SU-DHL-6 (cell line): ENCODE data around the gene HS3ST6.
A peak's percentile ranks its signal among the peaks of the same experiment; 100 is the strongest.
"Not testable (repeated sequence)": the region's sequence is repeated elsewhere in the genome, so short reads cannot be mapped to it uniquely, and the experiment has no call there.

Experiments
- H2AFZ ChIP-seq: fragments of 200-600 bp; sonication (generic); 2 replicates; pipeline ENCODE4 v1.6.1; 2014; ENCODE audit warnings: low read depth, mild to moderate bottlenecking, moderate library complexity, mixed read lengths, antibody characterized with exemption, low read length; ENCODE audit not compliant: severe bottlenecking
- H3F3A ChIP-seq: fragments of 200-600 bp; shearing (Covaris generic); 2 replicates; pipeline ENCODE4 v1.6.0; 2016; ENCODE audit warnings: antibody characterized with exemption, mild to moderate bottlenecking; ENCODE audit not compliant: insufficient read depth
- H3K27ac ChIP-seq: fragments of 200-600 bp; sonication (generic); 2 replicates; pipeline ENCODE4 v1.5.1; 2016; ENCODE audit warnings: low read depth, mild to moderate bottlenecking, low read length, moderate library complexity, mixed read lengths
- H3K27me3 ChIP-seq: fragments of 200-600 bp; sonication (generic), shearing (Covaris generic); 2 replicates; pipeline ENCODE4 v1.6.0; 2014; ENCODE audit warnings: mild to moderate bottlenecking, low read length
- H3K36me3 ChIP-seq: fragments of 200-600 bp; sonication (generic); 2 replicates; pipeline ENCODE4 v1.6.1; 2014; ENCODE audit warnings: mild to moderate bottlenecking, low read length, mixed read lengths
- H3K4me2 ChIP-seq: fragments of 300-600, 200-600 bp; shearing (Covaris generic), sonication (generic); 2 replicates; pipeline ENCODE4 v1.6.0; 2014; ENCODE audit warnings: low read length, low read depth, mild to moderate bottlenecking; ENCODE audit not compliant: poor library complexity, severe bottlenecking
- H3K4me3 ChIP-seq: fragments of 200-600 bp; sonication (generic); 2 replicates; pipeline ENCODE4 v1.5.1; 2014; ENCODE audit warnings: antibody characterized with exemption, low read length, mild to moderate bottlenecking, mixed read lengths; ENCODE audit not compliant: insufficient read depth, poor library complexity, severe bottlenecking
- H3K79me2 ChIP-seq: fragments of 200-600 bp; sonication (generic); 2 replicates; pipeline ENCODE4 v1.6.1; 2014; ENCODE audit warnings: mild to moderate bottlenecking, low read length, moderate library complexity; ENCODE audit not compliant: insufficient read depth
- H3K9ac ChIP-seq: fragments of 200-600 bp; sonication (generic); 2 replicates; pipeline ENCODE4 v1.7.0; 2014; ENCODE audit warnings: mild to moderate bottlenecking, low read length
- H3K9me2 ChIP-seq: fragments of 200-600 bp; sonication (generic); replicated peaks from 2 replicates; pipeline ENCODE4 v1.6.1; 2014; ENCODE audit warnings: low read length; ENCODE audit not compliant: insufficient read depth
- H3K9me3 ChIP-seq: fragments of 200-600 bp; sonication (generic); 2 replicates; pipeline ENCODE4 v1.6.1; 2014; ENCODE audit warnings: low read length, mixed read lengths; ENCODE audit not compliant: insufficient read depth
- H4K20me1 ChIP-seq: fragments of 200-600 bp; sonication (generic); 2 replicates; pipeline ENCODE4 v1.6.1; 2014; ENCODE audit warnings: low read depth, mild to moderate bottlenecking, antibody characterized with exemption, low read length, moderate library complexity, mixed read lengths
- CTCF ChIP-seq: fragments of 200-600 bp; sonication (generic); IDR thresholded peaks from one replicate; pipeline ENCODE4 v1.5.1; 2017; ENCODE audit warnings: antibody characterized with exemption, mild to moderate bottlenecking, low read length, moderate library complexity; ENCODE audit not compliant: insufficient read depth, poor library complexity, severe bottlenecking
- EZH2phosphoT487 ChIP-seq: fragments of 200-600 bp; sonication (generic), shearing (Covaris generic); conservative IDR thresholded peaks from 2 replicates; pipeline ENCODE4 v1.6.1; 2018; ENCODE audit warnings: mild to moderate bottlenecking, antibody characterized with exemption, low read length, moderate library complexity, mixed read lengths

HS3ST6 gene

GRCh38 chr16:1964506-1965395 lies 46.5 kb upstream of the HS3ST6 start, which contains the start of gene RPS2:
RPS2 (minus strand) TSS chr16:1964826; CDS start chr16:1964625, 201 bp downstream.
- no peak for TF ChIP-seq EZH2phosphoT487
- TF ChIP-seq CTCF: no peak
- Histone ChIP-seq H3F3A (peaks cover 43% of the 10 kb centered on the region), H3K4me3 (peak within 1 kb of the TSS; percentile 75), H3K4me2 (peak within 1 kb of the TSS; percentile 78), H3K27ac (peak within 1 kb of the TSS; percentile 88), H3K27me3 (no peaks in the 10 kb centered on the region), H3K79me2 (peaks cover 36% of the 10 kb centered on the region), H3K9me3 (no peaks in the 10 kb centered on the region), H3K9ac (peak within 1 kb of the TSS; percentile 98), H2AFZ (peak within 1 kb of the TSS; percentile 13), H3K9me2 (no peaks in the 10 kb centered on the region), H3K36me3 (peaks cover 15% of the 10 kb centered on the region), H4K20me1 (no peaks in the 10 kb centered on the region)

- peaks cover 15% of the 10 kb centered on the region for H3K36me3 ChIP-seq
- peak overlapping the region; percentile 78 for H3K4me2 ChIP-seq
- H3K9me3 ChIP-seq: no peaks in the 10 kb centered on the region
- no peaks in the 10 kb centered on the region for H3K27me3 ChIP-seq
- H3F3A ChIP-seq: peaks cover 43% of the 10 kb centered on the region
- TF ChIP-seq CTCF (no peak), EZH2phosphoT487 (no peak)
- H4K20me1 ChIP-seq: no peaks in the 10 kb centered on the region
- H3K79me2 ChIP-seq: peaks cover 38% of the 10 kb centered on the region
- H3K9me2 ChIP-seq: no peaks in the 10 kb centered on the region
- peak overlapping the region; percentile 88 for H3K27ac ChIP-seq
- peak overlapping the region; percentile 98 for H3K9ac ChIP-seq
- H2AFZ ChIP-seq: no peak overlapping the region
- peak overlapping the region; percentile 75 for H3K4me3 ChIP-seq
Measured at GRCh38 chr16:1963806-1964505, 45.7 kb upstream of the HS3ST6 start.

GRCh38 chr16:1962161-1963153 lies 44.2 kb upstream of the HS3ST6 start:
- H3K4me2 ChIP-seq: peak overlapping the region; percentile 78
- H3K27ac ChIP-seq: peak overlapping the region; percentile 88
- peak overlapping the region; percentile 98 for H3K9ac ChIP-seq
- H3K4me3 ChIP-seq: peak overlapping the region; percentile 75
- peaks cover 38% of the 10 kb centered on the region for H3K79me2 ChIP-seq
- not testable (repeated sequence) for H2AFZ ChIP-seq, H3K27me3 ChIP-seq, H4K20me1 ChIP-seq, H3K9me3 ChIP-seq, H3K9me2 ChIP-seq
- H3F3A ChIP-seq: peaks cover 43% of the 10 kb centered on the region
- peaks cover 15% of the 10 kb centered on the region for H3K36me3 ChIP-seq
